Thyroid gland (tissue), 4 donors: ENCODE measurements around the gene CCDC82.

Experiments used
- POLR2A ChIP-seq, 2 donors: fragments of 450-650 bp; IDR thresholded peaks; one replicate each; pipeline ENCODE4 v1.6.1; 2017; ENCODE audit warnings: antibody characterized with exemption in 2 of 2, mild to moderate bottlenecking in 2 of 2, moderate library complexity in 1 of 2
- TF ChIP-seq, protein P1 (sequence below), 6 experiments: fragments of 200-600 bp in 3 of 6; fragments of 450-650 bp in 3 of 6; sonication (generic) in 3 of 6; IDR thresholded peaks; one replicate each; pipeline ENCODE4 v1.5.1; 2016 to 2019; ENCODE audit warnings: antibody characterized with exemption in 6 of 6, mild to moderate bottlenecking in 2 of 6, inconsistent platforms in 1 of 6, moderate library complexity in 1 of 6

DNA sequence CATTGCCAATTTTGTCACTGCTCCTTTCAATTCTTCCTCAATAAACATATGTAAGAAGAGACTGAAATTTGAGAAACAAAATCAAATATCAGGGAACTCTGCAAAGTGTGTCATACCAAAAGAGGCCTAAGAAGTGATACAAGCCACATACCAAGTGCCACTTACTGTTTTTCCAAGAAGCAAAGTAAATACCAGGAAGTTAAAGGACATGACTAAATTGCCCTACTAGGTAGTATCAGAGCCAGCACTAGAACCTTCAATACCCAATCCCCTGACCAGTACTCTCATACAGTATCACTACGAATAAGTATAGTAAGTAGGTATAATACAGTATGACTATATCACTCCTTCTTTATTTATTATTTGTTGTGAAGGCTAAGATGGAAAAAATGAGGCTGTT, 60.3 kb downstream of the CCDC82 start:
- TF ChIP-seq, protein P1, sequence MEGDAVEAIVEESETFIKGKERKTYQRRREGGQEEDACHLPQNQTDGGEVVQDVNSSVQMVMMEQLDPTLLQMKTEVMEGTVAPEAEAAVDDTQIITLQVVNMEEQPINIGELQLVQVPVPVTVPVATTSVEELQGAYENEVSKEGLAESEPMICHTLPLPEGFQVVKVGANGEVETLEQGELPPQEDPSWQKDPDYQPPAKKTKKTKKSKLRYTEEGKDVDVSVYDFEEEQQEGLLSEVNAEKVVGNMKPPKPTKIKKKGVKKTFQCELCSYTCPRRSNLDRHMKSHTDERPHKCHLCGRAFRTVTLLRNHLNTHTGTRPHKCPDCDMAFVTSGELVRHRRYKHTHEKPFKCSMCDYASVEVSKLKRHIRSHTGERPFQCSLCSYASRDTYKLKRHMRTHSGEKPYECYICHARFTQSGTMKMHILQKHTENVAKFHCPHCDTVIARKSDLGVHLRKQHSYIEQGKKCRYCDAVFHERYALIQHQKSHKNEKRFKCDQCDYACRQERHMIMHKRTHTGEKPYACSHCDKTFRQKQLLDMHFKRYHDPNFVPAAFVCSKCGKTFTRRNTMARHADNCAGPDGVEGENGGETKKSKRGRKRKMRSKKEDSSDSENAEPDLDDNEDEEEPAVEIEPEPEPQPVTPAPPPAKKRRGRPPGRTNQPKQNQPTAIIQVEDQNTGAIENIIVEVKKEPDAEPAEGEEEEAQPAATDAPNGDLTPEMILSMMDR (IDR thresholded peaks at IDR 0.05): no peak
- peak in 1 of 2 donors; percentile 12 for TF ChIP-seq POLR2A (IDR thresholded peaks at IDR 0.05)
